Spleen (tissue), 11 donors: Measurements from ENCODE around the gene ISCA2. TPM values are rescaled to one million over a fixed set of nuclear protein-coding genes. Genes with fewer than 3 reads are reported as not detected.

Experiments used
- DNase-seq: peaks from one replicate; pipeline ENCODE4 v3.0.0-alpha.2; 2020
- H3K27ac ChIP-seq, 8 donors: fragments of 200-600 bp; sonication (generic) in 7 of 8; 1 replicate in 4 of 8; 2 replicates in 4 of 8; pipeline versions ENCODE4 v1.5.0 to v1.8.0; 2016 to 2021; ENCODE audit warnings: inconsistent platforms in 4 of 8, mild to moderate bottlenecking in 4 of 8, moderate library complexity in 1 of 8
- H3K27me3 ChIP-seq, 7 donors: fragments of 200-600 bp; sonication (generic) in 6 of 7; replicated peaks in 1 of 7; 1 replicate in 4 of 7; 2 replicates in 3 of 7; pipeline versions ENCODE4 v1.5.0 to v1.8.0; 2016 to 2021; ENCODE audit warnings: inconsistent platforms in 3 of 7, mild to moderate bottlenecking in 1 of 7
- H3K36me3 ChIP-seq, 6 donors: fragments of 200-600 bp; sonication (generic) in 5 of 6; 1 replicate in 4 of 6; 2 replicates in 2 of 6; pipeline versions ENCODE4 v1.5.0 to v1.8.0; 2016 to 2021; ENCODE audit warnings: inconsistent platforms in 2 of 6
- H3K4me1 ChIP-seq, 6 donors: fragments of 200-600 bp; sonication (generic) in 5 of 6; 1 replicate in 3 of 6; 2 replicates in 3 of 6; pipeline versions ENCODE4 v1.5.0 to v1.8.0; 2016 to 2021; ENCODE audit warnings: inconsistent platforms in 3 of 6
- H3K4me3 ChIP-seq, 8 donors: fragments of 200-600 bp; sonication (generic) in 7 of 8; 1 replicate in 4 of 8; 2 replicates in 4 of 8; pipeline versions ENCODE4 v1.5.0 to v1.8.0; 2016 to 2021; ENCODE audit warnings: inconsistent platforms in 4 of 8, mild to moderate bottlenecking in 4 of 8, moderate library complexity in 2 of 8
- H3K9me3 ChIP-seq, 8 donors: fragments of 200-600 bp; sonication (generic) in 7 of 8; 1 replicate in 4 of 8; 2 replicates in 4 of 8; pipeline versions ENCODE4 v1.5.0 to v1.8.0; 2016 to 2021; ENCODE audit warnings: inconsistent platforms in 4 of 8
- POLR2A ChIP-seq, 3 donors: fragments of 450-650 bp; IDR thresholded peaks; one replicate each; pipeline ENCODE4 v1.5.1; 2017; ENCODE audit warnings: antibody characterized with exemption in 3 of 3, mild to moderate bottlenecking in 1 of 3
- POLR2AphosphoS5 ChIP-seq, 3 donors: sonication (generic); formaldehyde crosslinking; IDR thresholded peaks; one replicate each; pipeline ENCODE4 v1.5.1; 2017; ENCODE audit warnings: antibody characterized with exemption in 3 of 3
- WGBS, 5 donors: extraction: QIAGEN DNeasy Blood & Tissue Kit in 3 of 5; methylation state at CpG; one replicate each; pipeline versions ENCODE4 v1.1.5 to v1.1.7; 2013 to 2018; 5-methylcytosine and 5-hydroxymethylcytosine counted together
- intact Hi-C: fragments of 100-400 bp; cut with DNase I; formaldehyde crosslinking; loops from one replicate; pipeline ENCODE4 v1.15.0; 2023; ENCODE audit warnings: low total_unique reads
- polyA plus RNA-seq, 3 donors: library from polyadenylated mRNA; stranded (reverse); fragments of 200-250 nt; gene quantifications; one replicate each; pipeline ENCODE4 v1.2.1, GENCODE V29; 2013
- total RNA-seq, 7 donors: library from RNA; depleted of rRNA in 3 of 7; stranded (reverse); fragments of >200 nt in 3 of 7; fragmentation: NEBNext Ultra II Directional in 4 of 7; extraction: Animal tissue kit (Norgen Biotek cat#: 25700) in 4 of 7; gene quantifications; one replicate each; pipeline versions ENCODE4 v1.1.0 to v1.2.1, GENCODE V29; 2016 to 2021
- TF ChIP-seq, protein P1 (sequence below), 11 experiments: fragments of 200-600 bp in 7 of 11; fragments of 450-650 bp in 4 of 11; sonication (generic) in 4 of 11; IDR thresholded peaks in 8 of 11; conservative IDR thresholded peaks in 3 of 11; 1 replicate in 7 of 11; 2 replicates in 4 of 11; pipeline versions ENCODE4 v1.4.0 to v1.8.0; 2016 to 2021; ENCODE audit warnings: antibody characterized with exemption in 11 of 11, inconsistent platforms in 4 of 11, mild to moderate bottlenecking in 1 of 11
- donor health status: healthy with polysubstance abuse.
- donor health status: DM: no; HTN: no; CAD: no; lungs with moderate emphysema.
- donor health status: DM: no; HTN: no; CAD: no.
- donor health status: Bipolar disorder and iron deficiency.
- donor health status: healthy.
- donor health status: DM: no; HTN: no; CAD: no.
- donor health status: DM: yes; HTN: yes; CAD: no.

The ISCA2 gene
- total and polyA plus RNA-seq, 10 donors = 11.7 to 28.9 (median 22.7) TPM

DNA sequence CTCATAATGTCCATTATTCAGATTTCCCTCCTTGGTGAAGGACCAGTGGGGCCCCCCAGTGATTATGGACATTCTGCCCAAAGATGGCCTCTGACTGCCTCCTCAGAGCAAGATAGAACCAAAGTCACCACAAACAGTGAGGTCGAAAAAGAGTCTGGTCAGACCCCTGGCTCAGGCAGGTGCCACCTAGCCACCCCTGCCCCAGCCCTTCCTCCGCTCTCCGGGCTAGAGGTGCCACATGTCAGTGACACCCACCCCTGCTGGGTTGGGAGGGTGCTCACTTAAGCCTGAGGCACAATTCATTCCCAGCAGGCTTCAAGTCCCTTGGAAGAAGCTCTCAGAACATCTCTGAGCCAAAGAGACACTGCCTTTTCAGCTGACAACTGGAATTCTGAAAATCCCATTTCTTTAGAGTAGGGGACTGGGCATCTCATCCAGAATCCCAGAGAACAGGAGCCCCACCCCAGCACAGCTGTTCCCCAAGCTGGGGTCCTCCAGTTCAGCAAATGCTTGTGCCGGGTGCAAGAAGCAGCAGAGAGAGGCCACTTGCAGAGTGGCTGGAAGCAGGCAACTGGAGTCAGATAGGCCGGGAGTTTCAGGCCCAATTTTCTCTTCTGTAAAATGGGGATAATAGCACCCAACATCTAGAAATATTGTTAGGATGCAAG, 50.3 kb downstream of the ISCA2 start:
- H3K4me3 ChIP-seq = no peak overlapping the region
- intact Hi-C loops = no loop called here
- DNase-seq = no peak
- TF ChIP-seq, protein P1, sequence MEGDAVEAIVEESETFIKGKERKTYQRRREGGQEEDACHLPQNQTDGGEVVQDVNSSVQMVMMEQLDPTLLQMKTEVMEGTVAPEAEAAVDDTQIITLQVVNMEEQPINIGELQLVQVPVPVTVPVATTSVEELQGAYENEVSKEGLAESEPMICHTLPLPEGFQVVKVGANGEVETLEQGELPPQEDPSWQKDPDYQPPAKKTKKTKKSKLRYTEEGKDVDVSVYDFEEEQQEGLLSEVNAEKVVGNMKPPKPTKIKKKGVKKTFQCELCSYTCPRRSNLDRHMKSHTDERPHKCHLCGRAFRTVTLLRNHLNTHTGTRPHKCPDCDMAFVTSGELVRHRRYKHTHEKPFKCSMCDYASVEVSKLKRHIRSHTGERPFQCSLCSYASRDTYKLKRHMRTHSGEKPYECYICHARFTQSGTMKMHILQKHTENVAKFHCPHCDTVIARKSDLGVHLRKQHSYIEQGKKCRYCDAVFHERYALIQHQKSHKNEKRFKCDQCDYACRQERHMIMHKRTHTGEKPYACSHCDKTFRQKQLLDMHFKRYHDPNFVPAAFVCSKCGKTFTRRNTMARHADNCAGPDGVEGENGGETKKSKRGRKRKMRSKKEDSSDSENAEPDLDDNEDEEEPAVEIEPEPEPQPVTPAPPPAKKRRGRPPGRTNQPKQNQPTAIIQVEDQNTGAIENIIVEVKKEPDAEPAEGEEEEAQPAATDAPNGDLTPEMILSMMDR (IDR thresholded peaks at IDR 0.05 in 8 of 11, conservative IDR thresholded peaks at IDR 0.05 in 3 of 11) = no peak
- no peak for TF ChIP-seq POLR2AphosphoS5 (IDR thresholded peaks at IDR 0.05)
- no peak for TF ChIP-seq POLR2A (IDR thresholded peaks at IDR 0.05)
- no peaks in the 10 kb centered on the region for H3K27me3 ChIP-seq
- H3K27ac ChIP-seq = no peak overlapping the region
- no peaks in the 10 kb centered on the region for H3K9me3 ChIP-seq
- no peaks in the 10 kb centered on the region for H3K36me3 ChIP-seq
- WGBS, 5 donors = 82 to 97% (median 90%) methylated on average over 5 of the region's 5 CpGs
- no peaks in the 10 kb centered on the region for H3K4me1 ChIP-seq

DNA sequence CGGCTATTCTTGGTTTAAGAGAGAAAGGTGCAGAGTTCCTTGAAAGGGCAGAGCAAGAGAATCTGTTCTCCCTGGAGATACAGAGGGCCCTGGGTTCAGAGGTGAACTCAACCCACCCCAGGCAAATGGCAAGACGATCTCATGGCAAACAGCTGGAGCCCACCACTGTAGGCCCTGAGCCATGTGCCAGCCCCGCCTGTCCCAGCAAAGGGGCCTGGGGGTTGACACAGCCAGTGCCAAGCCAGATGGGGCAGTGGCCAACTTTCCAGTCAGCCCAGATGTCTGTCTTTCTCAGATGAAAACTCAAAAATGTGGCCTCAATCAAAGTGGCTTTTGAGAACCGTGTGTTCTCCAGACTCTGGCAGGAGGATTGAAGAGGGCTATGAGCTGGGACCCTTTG, 51.8 kb downstream of the ISCA2 start:
- DNase-seq = peak; percentile 32
- Histone ChIP-seq H3K4me3 (no peak overlapping the region), H3K36me3 (no peaks in the 10 kb centered on the region), H3K4me1 (no peaks in the 10 kb centered on the region), H3K27ac (no peak overlapping the region), H3K9me3 (no peaks in the 10 kb centered on the region), H3K27me3 (no peaks in the 10 kb centered on the region)
- intact Hi-C loops = no loop called here
- no peak for TF ChIP-seq POLR2AphosphoS5 (IDR thresholded peaks at IDR 0.05)
- TF ChIP-seq, protein P1 (IDR thresholded peaks at IDR 0.05 in 8 of 11, conservative IDR thresholded peaks at IDR 0.05 in 3 of 11) = no peak
- TF ChIP-seq POLR2A (IDR thresholded peaks at IDR 0.05) = no peak
- 79 to 91% (median 86%) methylated on average over 3 to 4 of the region's 4 CpGs for WGBS, 5 donors

DNA sequence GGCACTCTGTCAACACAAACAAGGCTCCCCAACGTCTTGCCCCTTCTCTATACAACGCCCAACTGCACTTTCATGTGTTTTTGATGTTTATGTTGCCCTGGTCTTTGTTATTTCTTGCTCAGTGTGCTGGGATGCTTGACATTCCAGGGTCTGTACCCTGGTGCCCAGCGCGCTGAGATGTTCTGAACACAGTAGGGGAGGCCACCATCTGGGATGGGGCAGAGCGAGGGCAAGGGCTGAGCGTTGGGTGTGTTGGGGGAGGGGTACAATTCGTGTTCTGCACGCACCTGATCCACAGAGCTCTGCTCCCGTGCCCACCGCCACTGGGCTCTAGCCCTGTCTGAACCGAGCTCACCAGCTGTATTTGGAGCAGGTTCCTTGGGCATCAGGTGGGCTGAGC, 52.9 kb downstream of the ISCA2 start:
- Histone ChIP-seq H3K9me3 (no peaks in the 10 kb centered on the region), H3K27me3 (no peaks in the 10 kb centered on the region), H3K36me3 (no peaks in the 10 kb centered on the region), H3K4me3 (no peak overlapping the region), H3K27ac (no peak overlapping the region), H3K4me1 (peaks cover 0 to 9% (median 4%) of the 10 kb centered on the region in 6 donors)
- intact Hi-C loops = no loop called here
- peak; percentile 49 for DNase-seq
- no peak for TF ChIP-seq POLR2A (IDR thresholded peaks at IDR 0.05)
- TF ChIP-seq POLR2AphosphoS5 (IDR thresholded peaks at IDR 0.05) = no peak
- TF ChIP-seq, protein P1 (IDR thresholded peaks at IDR 0.05 in 8 of 11, conservative IDR thresholded peaks at IDR 0.05 in 3 of 11) = no peak
- WGBS, 5 donors = 62 to 81% (median 75%) methylated on average over 7 to 11 of the region's 11 CpGs

Other genes with a start within 250 kb of the ISCA2 start
- 10 to 100 TPM; 66.9 to 99.4 (median 76.3) TPM for gene ABCD4, start 190.8 kb upstream of the ISCA2 start, total RNA-seq
- 10 to 100 TPM; 37.2 to 62.5 (median 61.8) TPM for gene ABCD4, start 190.8 kb upstream of the ISCA2 start, polyA plus RNA-seq
- gene VRTN, start 145.3 kb upstream of the ISCA2 start, total RNA-seq = not detected
- gene VRTN, start 145.3 kb upstream of the ISCA2 start, polyA plus RNA-seq = under 1 TPM; 0.07 to 0.21 (median 0.10) TPM
- under 1 TPM in 6 of 7 donors, not detected in 1; 0.18 to 0.52 (median 0.25) TPM for gene SYNDIG1L, start 67.6 kb upstream of the ISCA2 start, total RNA-seq
- under 1 TPM; 0.03 to 0.14 (median 0.13) TPM for gene SYNDIG1L, start 67.6 kb upstream of the ISCA2 start, polyA plus RNA-seq
- gene NPC2, start 460 bp upstream of the ISCA2 start, total RNA-seq = 100 to 1,000 TPM; 191 to 956 (median 322) TPM
- 100 to 1,000 TPM; 202 to 299 (median 221) TPM for gene NPC2, start 460 bp upstream of the ISCA2 start, polyA plus RNA-seq
- 10 to 100 TPM in 1 of 7 donors, 1 to 10 TPM in 6; 4.3 to 10.7 (median 6.3) TPM for gene LTBP2, start 118.5 kb downstream of the ISCA2 start, total RNA-seq
- gene LTBP2, start 118.5 kb downstream of the ISCA2 start, polyA plus RNA-seq = 1 to 10 TPM; 3.4 to 6.7 (median 4.2) TPM
- 10 to 100 TPM; 27.3 to 54.7 (median 41.7) TPM for gene AREL1, start 219.3 kb downstream of the ISCA2 start, total RNA-seq
- 1 to 10 TPM; 5.9 to 9.8 (median 8.2) TPM for gene AREL1, start 219.3 kb downstream of the ISCA2 start, polyA plus RNA-seq
- gene FCF1, start 219.4 kb downstream of the ISCA2 start, total RNA-seq = 10 to 100 TPM; 25.5 to 42.2 (median 37.5) TPM
- gene FCF1, start 219.4 kb downstream of the ISCA2 start, polyA plus RNA-seq = 10 to 100 TPM in 2 of 3 donors, 1 to 10 TPM in 1; 6.9 to 16.7 (median 11.8) TPM